ENCODE measurements around the gene CYP4F3. TPM values are rescaled to one million over a fixed set of nuclear protein-coding genes. Genes with fewer than 3 reads are reported as not detected.
A peak's percentile ranks its signal among the peaks of the same experiment; 100 is the strongest.

Gene CYP4F3
- total and polyA plus RNA-seq, 2 donors from 2014 or later, result 2.2 to 17.9 TPM

DNA sequence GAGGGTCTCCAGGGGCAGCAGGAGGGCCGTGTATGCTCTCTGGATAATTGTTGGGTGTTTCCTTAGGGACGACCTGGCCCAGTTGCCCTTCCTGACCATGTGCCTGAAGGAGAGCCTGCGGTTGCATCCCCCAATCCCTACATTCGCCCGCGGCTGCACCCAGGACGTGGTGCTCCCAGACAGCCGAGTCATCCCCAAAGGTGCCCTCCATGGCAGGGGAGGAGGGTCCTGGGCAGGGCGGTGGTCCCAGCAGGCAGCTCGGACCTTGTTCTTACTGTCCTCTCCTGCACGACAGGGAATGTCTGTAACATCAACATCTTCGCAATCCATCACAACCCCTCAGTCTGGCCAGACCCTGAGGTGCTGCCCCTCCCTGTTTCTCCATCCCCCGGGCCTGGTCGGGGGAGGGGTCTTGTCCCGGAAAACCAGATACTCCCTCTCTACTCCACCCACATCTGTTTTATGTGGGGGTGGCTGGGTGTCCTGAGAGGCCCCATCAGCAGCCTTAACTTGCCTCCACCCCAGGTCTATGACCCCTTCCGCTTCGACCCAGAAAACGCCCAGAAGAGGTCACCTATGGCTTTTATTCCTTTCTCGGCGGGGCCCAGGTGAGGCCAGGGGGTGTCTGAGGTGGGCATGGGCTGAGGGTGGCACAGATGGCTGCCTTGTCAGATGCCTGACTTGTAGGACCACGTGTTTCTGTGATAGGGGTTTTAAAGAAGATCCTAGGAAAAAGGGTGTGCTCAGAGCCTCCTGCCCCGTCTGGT lies 12.3 kb upstream of the CYP4F3 start:
- Histone ChIP-seq H3K9me3 (ENCODE audit: control insufficient read depth in 2 of 3, insufficient read depth in 1 of 3, low read length in 3 of 3) (no peaks in the 10 kb centered on the region), H3K27me3 (ENCODE audit: control insufficient read depth, insufficient read depth, low read length) (no peaks in the 10 kb centered on the region), H3K36me3 (ENCODE audit: control insufficient read depth in 2 of 3, insufficient read depth in 3 of 3, low read length in 3 of 3) (no peaks in the 10 kb centered on the region), H3K4me1 (ENCODE audit: control insufficient read depth in 2 of 3, insufficient read depth in 2 of 3, low read depth in 1 of 3, low read length in 3 of 3) (peaks cover 0 to 2% (median 0%) of the 10 kb centered on the region in 3 donors), H3K9ac (ENCODE audit: low read length in 3 of 3) (no peak overlapping the region), H3K27ac (ENCODE audit: low read depth in 2 of 2, low read length in 2 of 2) (no peak overlapping the region), H3K4me3 (ENCODE audit: low read length in 3 of 3) (no peak overlapping the region)
- intact Hi-C loops (cut with DNase I), result loop anchor here (10.0 kb wide), 1 partner anchor 236 kb away; no protein-coding TSS in a partner anchor
- FAIRE-seq, result no peak
- DNase-seq, result no peak
- TF ChIP-seq CTCF (IDR thresholded peaks at IDR 0.05; ENCODE audit: borderline replicate concordance, extremely low read depth, insufficient read depth), result no peak

GRCh38 chr19:15629003-15629880 lies 11.5 kb upstream of the CYP4F3 start:
- TF ChIP-seq CTCF (IDR thresholded peaks at IDR 0.05; ENCODE audit: borderline replicate concordance, extremely low read depth, insufficient read depth), result peak; percentile 87
- FAIRE-seq (no peak), DNase-seq (peak; percentile 45 to 89 (median 66))
- no peak overlapping the region for H3K9ac ChIP-seq (ENCODE audit: low read length in 3 of 3)
- no peak overlapping the region for H3K4me3 ChIP-seq (ENCODE audit: low read length in 3 of 3)
- H3K27me3 ChIP-seq (ENCODE audit: control insufficient read depth, insufficient read depth, low read length), result no peaks in the 10 kb centered on the region
- no peak overlapping the region for H3K27ac ChIP-seq (ENCODE audit: low read depth in 2 of 2, low read length in 2 of 2)
- H3K4me1 ChIP-seq (ENCODE audit: control insufficient read depth in 2 of 3, insufficient read depth in 2 of 3, low read depth in 1 of 3, low read length in 3 of 3), result peaks cover 0 to 2% (median 0%) of the 10 kb centered on the region in 3 donors
- no peaks in the 10 kb centered on the region for H3K36me3 ChIP-seq (ENCODE audit: control insufficient read depth in 2 of 3, insufficient read depth in 3 of 3, low read length in 3 of 3)
- intact Hi-C loops (cut with DNase I), result loop anchor here (10.0 kb wide), 1 partner anchor 236 kb away; no protein-coding TSS in a partner anchor
- no peaks in the 10 kb centered on the region for H3K9me3 ChIP-seq (ENCODE audit: control insufficient read depth in 2 of 3, insufficient read depth in 1 of 3, low read length in 3 of 3)

DNA sequence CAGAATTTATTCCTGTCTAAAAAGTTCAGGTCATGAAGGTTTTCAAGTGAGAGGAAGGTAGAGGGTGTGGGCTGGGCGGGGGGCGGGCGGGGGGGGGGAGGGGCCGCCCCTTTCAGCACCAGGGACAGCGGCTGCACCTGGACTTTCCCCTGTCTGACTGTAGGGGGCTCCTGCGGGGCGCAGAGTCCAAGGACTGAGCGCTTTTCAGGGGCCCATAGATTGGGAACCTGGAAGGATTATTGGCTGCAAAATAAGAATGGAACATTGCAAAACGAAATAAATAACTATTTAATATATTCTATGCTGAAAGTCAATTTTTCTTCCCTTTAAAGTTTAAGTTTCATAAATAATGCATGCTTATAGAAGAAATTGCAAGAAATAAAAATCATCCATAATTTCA lies 8.9 kb upstream of the CYP4F3 start:
- no peaks in the 10 kb centered on the region for H3K9me3 ChIP-seq (ENCODE audit: control insufficient read depth in 2 of 3, insufficient read depth in 1 of 3, low read length in 3 of 3)
- FAIRE-seq, result no peak

More for the DNA sequence above, 8.9 kb upstream of the CYP4F3 start:
- Histone ChIP-seq H3K36me3 (ENCODE audit: control insufficient read depth in 2 of 3, insufficient read depth in 3 of 3, low read length in 3 of 3) (no peaks in the 10 kb centered on the region), H3K9ac (ENCODE audit: low read length in 3 of 3) (no peak overlapping the region), H3K27me3 (ENCODE audit: control insufficient read depth, insufficient read depth, low read length) (no peaks in the 10 kb centered on the region), H3K27ac (ENCODE audit: low read depth in 2 of 2, low read length in 2 of 2) (no peak overlapping the region), H3K4me3 (ENCODE audit: low read length in 3 of 3) (no peak overlapping the region), H3K4me1 (ENCODE audit: control insufficient read depth in 2 of 3, insufficient read depth in 2 of 3, low read depth in 1 of 3, low read length in 3 of 3) (peaks cover 0 to 2% (median 0%) of the 10 kb centered on the region in 3 donors)
- intact Hi-C loops (cut with DNase I), result no loop called here
- peak in 2 of 5 donors; percentile 3 to 36 for DNase-seq
- TF ChIP-seq CTCF (IDR thresholded peaks at IDR 0.05; ENCODE audit: borderline replicate concordance, extremely low read depth, insufficient read depth), result peak; percentile 47
